GM23338 (cell line): ENCODE data around the gene IQCM. TPM values are rescaled to one million over a fixed set of nuclear protein-coding genes. Genes with fewer than 3 reads are reported as not detected.

Experiments used
- ATAC-seq: fragments of 200-7000 bp; cut with Tn5 transposase; 3 replicates; pipeline ENCODE4 v1.9.1; 2020
- DNase-seq: peaks from one replicate; pipeline ENCODE4 v3.0.0-alpha.2; 2015; ENCODE audit warnings: low spot score
- H2AFZ ChIP-seq: fragments of 200-600 bp; sonication (generic); 2 replicates; pipeline ENCODE4 v1.8.0; 2016; ENCODE audit warnings: antibody characterized with exemption, mild to moderate bottlenecking, moderate library complexity
- H3F3A ChIP-seq: fragments of 200-600 bp; sonication (generic); replicated peaks from 2 replicates; pipeline ENCODE4 v1.8.0; 2017; ENCODE audit warnings: antibody characterized with exemption, mixed run types, low read depth
- H3K27ac ChIP-seq: fragments of 200-600 bp; sonication (generic); 2 replicates; pipeline ENCODE4 v1.6.1; 2016; ENCODE audit warnings: low read depth
- H3K27me3 ChIP-seq: fragments of 200-600 bp; sonication (generic); 2 replicates; pipeline ENCODE4 v1.8.0; 2016; ENCODE audit warnings: mild to moderate bottlenecking, mixed run types, moderate library complexity; ENCODE audit not compliant: insufficient read depth
- H3K36me3 ChIP-seq: fragments of 200-600 bp; sonication (generic); 2 replicates; pipeline ENCODE4 v1.8.0; 2016; ENCODE audit warnings: mild to moderate bottlenecking; ENCODE audit not compliant: insufficient read depth
- H3K4me1 ChIP-seq: fragments of 200-600 bp; sonication (generic); 2 replicates; pipeline ENCODE4 v1.8.0; 2016; ENCODE audit warnings: mild to moderate bottlenecking, moderate library complexity; ENCODE audit not compliant: insufficient read depth
- H3K4me2 ChIP-seq: fragments of 200-600 bp; sonication (generic); 2 replicates; pipeline ENCODE4 v1.7.1; 2017; ENCODE audit warnings: mixed run types
- H3K4me3 ChIP-seq: fragments of 200-600 bp; sonication (generic); 2 replicates; pipeline ENCODE4 v1.6.1; 2016; ENCODE audit warnings: mixed run types
- H3K79me2 ChIP-seq: fragments of 200-600 bp; sonication (generic); replicated peaks from 2 replicates; pipeline ENCODE4 v1.8.0; 2017; ENCODE audit warnings: mild to moderate bottlenecking; ENCODE audit not compliant: insufficient read depth
- H3K9me2 ChIP-seq: fragments of 200-600 bp; sonication (generic); 2 replicates; pipeline ENCODE4 v1.8.0; 2017; ENCODE audit not compliant: insufficient read depth
- H4K20me1 ChIP-seq: fragments of 200-600 bp; sonication (generic); replicated peaks from 2 replicates; pipeline ENCODE4 v1.8.0; 2017; ENCODE audit warnings: mild to moderate bottlenecking; ENCODE audit not compliant: insufficient read depth
- H3K27ac Mint-ChIP-seq: 2 replicates; pipeline ENCODE4 v1.8.0; 2020; ENCODE audit warnings: inconsistent platforms, mild to moderate bottlenecking, moderate library complexity, mixed read lengths
- H3K27me3 Mint-ChIP-seq: 3 replicates; pipeline ENCODE4 v1.8.0; 2022; ENCODE audit warnings: low read depth, mild to moderate bottlenecking, moderate library complexity, mixed read lengths, inconsistent platforms; ENCODE audit not compliant: insufficient read depth, poor library complexity
- H3K36me3 Mint-ChIP-seq: 3 replicates; pipeline ENCODE4 v1.8.0; 2021; ENCODE audit warnings: low read depth, mild to moderate bottlenecking, inconsistent platforms, moderate library complexity, mixed read lengths
- H3K4me1 Mint-ChIP-seq: 3 replicates; pipeline ENCODE4 v1.8.0; 2020; ENCODE audit warnings: mild to moderate bottlenecking, inconsistent platforms, mixed read lengths
- H3K4me3 Mint-ChIP-seq: 3 replicates; pipeline ENCODE4 v1.8.0; 2021; ENCODE audit warnings: moderate library complexity, mild to moderate bottlenecking, inconsistent platforms, mixed read lengths
- H3K9me3 Mint-ChIP-seq: 3 replicates; pipeline ENCODE4 v1.8.0; 2020; ENCODE audit warnings: moderate library complexity, mild to moderate bottlenecking, inconsistent platforms, mixed read lengths
- CREB1 ChIP-seq: fragments of 250-450 bp; sonication (Bioruptor Pico); IDR thresholded peaks from 2 replicates; pipeline ENCODE4 v1.5.0; 2020; ENCODE audit warnings: low read depth, mild to moderate bottlenecking, moderate library complexity
- CTCF ChIP-seq, 2 experiments: fragments of 200-600 bp in 1 of 2; sonication (generic) in 1 of 2; conservative IDR thresholded peaks; 2 replicates each; pipeline versions ENCODE4 v1.5.1 to v1.6.1; 2016 to 2017; ENCODE audit warnings: antibody characterized with exemption in 2 of 2, low read depth in 2 of 2, mild to moderate bottlenecking in 2 of 2, moderate library complexity in 1 of 2
- EZH2 ChIP-seq: fragments of 200-600 bp; sonication (generic); IDR thresholded peaks from one replicate; pipeline ENCODE4 v1.8.0; 2017; ENCODE audit warnings: antibody characterized with exemption, mild to moderate bottlenecking, low read depth; ENCODE audit not compliant: unreplicated experiment
- EZH2phosphoT487 ChIP-seq: fragments of 200-600 bp; sonication (generic); IDR thresholded peaks from one replicate; pipeline ENCODE4 v1.8.1; 2018; ENCODE audit warnings: antibody characterized with exemption; ENCODE audit not compliant: unreplicated experiment
- JUNB ChIP-seq: IDR thresholded peaks from one replicate; pipeline ENCODE4 v1.6.1; 2016; ENCODE audit warnings: antibody characterized with exemption; ENCODE audit not compliant: unreplicated experiment
- NANOG ChIP-seq: IDR thresholded peaks from 2 replicates; pipeline ENCODE4 v1.6.1; 2016; ENCODE audit warnings: antibody characterized with exemption, borderline replicate concordance
- STAT1 ChIP-seq: IDR thresholded peaks from one replicate; pipeline ENCODE4 v1.6.1; 2016; ENCODE audit warnings: antibody characterized with exemption; ENCODE audit not compliant: unreplicated experiment
- ZNF331 ChIP-seq: fragments of 250-450 bp; sonication (Bioruptor Pico); IDR thresholded peaks from 2 replicates; pipeline ENCODE4 v1.5.0; 2020; ENCODE audit warnings: low read depth, mild to moderate bottlenecking, moderate library complexity
- polyA plus RNA-seq: library from polyadenylated mRNA; unstranded; fragments of >200 nt; fragmentation: Nextera tagmentation; extraction: Ambion mirVana; gene quantifications from 2 replicates; pipeline ENCODE4 v1.2.1, GENCODE V29; 2016
- total RNA-seq: library from RNA; depleted of rRNA; stranded (reverse); fragments of >200 nt; shearing (Covaris generic); gene quantifications from 2 replicates; pipeline ENCODE4 v1.2.3, GENCODE V29; 2014
- TF ChIP-seq, protein P1 (sequence below): IDR thresholded peaks from one replicate; pipeline ENCODE4 v1.6.1; 2018; ENCODE audit warnings: antibody characterized with exemption; ENCODE audit not compliant: unreplicated experiment
- TF ChIP-seq, protein P2 (sequence below): IDR thresholded peaks from 2 replicates; pipeline ENCODE4 v1.6.1; 2016; ENCODE audit warnings: antibody characterized with exemption

The IQCM gene
- total and polyA plus RNA-seq, 2 experiments from 2014 or later: not detected

DNA sequence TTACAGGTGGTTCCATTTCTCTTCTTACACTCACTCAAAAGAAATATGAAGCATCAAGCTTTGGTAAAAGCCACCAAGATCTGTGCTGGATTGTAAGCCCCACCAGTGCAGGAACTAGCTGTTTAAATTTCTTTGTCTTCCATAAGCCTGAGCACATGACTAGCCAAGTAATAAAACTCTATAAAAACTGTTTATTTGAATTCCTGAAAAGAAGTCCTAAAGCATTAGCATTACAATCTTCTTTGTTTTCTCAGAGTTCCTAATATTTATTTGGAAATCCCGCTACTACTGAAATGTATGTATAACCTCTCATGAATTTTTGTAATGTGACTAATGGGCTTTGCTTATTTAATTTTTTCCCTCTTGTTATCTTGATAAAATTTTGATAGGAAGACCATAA lies 65.9 kb downstream of the IQCM start (continued):
- TF ChIP-seq CTCF (conservative IDR thresholded peaks at IDR 0.05; ENCODE audit: low read depth in 2 of 2) (no peak), EZH2 (no peak), NANOG (no peak), JUNB (no peak), CREB1 (CRISPR knock-in tag) (no peak), ZNF331 (CRISPR knock-in tag) (no peak), STAT1 (no peak)
- TF ChIP-seq, protein P1, sequence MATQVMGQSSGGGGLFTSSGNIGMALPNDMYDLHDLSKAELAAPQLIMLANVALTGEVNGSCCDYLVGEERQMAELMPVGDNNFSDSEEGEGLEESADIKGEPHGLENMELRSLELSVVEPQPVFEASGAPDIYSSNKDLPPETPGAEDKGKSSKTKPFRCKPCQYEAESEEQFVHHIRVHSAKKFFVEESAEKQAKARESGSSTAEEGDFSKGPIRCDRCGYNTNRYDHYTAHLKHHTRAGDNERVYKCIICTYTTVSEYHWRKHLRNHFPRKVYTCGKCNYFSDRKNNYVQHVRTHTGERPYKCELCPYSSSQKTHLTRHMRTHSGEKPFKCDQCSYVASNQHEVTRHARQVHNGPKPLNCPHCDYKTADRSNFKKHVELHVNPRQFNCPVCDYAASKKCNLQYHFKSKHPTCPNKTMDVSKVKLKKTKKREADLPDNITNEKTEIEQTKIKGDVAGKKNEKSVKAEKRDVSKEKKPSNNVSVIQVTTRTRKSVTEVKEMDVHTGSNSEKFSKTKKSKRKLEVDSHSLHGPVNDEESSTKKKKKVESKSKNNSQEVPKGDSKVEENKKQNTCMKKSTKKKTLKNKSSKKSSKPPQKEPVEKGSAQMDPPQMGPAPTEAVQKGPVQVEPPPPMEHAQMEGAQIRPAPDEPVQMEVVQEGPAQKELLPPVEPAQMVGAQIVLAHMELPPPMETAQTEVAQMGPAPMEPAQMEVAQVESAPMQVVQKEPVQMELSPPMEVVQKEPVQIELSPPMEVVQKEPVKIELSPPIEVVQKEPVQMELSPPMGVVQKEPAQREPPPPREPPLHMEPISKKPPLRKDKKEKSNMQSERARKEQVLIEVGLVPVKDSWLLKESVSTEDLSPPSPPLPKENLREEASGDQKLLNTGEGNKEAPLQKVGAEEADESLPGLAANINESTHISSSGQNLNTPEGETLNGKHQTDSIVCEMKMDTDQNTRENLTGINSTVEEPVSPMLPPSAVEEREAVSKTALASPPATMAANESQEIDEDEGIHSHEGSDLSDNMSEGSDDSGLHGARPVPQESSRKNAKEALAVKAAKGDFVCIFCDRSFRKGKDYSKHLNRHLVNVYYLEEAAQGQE: no peak

- Histone ChIP-seq H3F3A (no peaks in the 10 kb centered on the region), H3K9me2 (no peaks in the 10 kb centered on the region), H3K79me2 (no peaks in the 10 kb centered on the region), H3K27ac (no peak overlapping the region), H4K20me1 (no peaks in the 10 kb centered on the region), H3K4me2 (no peak overlapping the region), H3K36me3 (no peaks in the 10 kb centered on the region), H2AFZ (no peak overlapping the region), H3K4me1 (no peaks in the 10 kb centered on the region), H3K4me3 (no peak overlapping the region), H3K27me3 (no peaks in the 10 kb centered on the region)
- H3K27me3 Mint-ChIP-seq: peaks cover 2% of the 10 kb centered on the region
- no peaks in the 10 kb centered on the region for H3K36me3 Mint-ChIP-seq
- TF ChIP-seq CREB1 (CRISPR knock-in tag) (no peak), EZH2phosphoT487 (no peak), ZNF331 (CRISPR knock-in tag) (no peak), NANOG (no peak)
- TF ChIP-seq, protein P1: no peak
- TF ChIP-seq, protein P2, sequence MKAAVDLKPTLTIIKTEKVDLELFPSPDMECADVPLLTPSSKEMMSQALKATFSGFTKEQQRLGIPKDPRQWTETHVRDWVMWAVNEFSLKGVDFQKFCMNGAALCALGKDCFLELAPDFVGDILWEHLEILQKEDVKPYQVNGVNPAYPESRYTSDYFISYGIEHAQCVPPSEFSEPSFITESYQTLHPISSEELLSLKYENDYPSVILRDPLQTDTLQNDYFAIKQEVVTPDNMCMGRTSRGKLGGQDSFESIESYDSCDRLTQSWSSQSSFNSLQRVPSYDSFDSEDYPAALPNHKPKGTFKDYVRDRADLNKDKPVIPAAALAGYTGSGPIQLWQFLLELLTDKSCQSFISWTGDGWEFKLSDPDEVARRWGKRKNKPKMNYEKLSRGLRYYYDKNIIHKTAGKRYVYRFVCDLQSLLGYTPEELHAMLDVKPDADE: no peak
- no peak overlapping the region for H3K4me3 Mint-ChIP-seq
- DNase-seq: no peak
- H3K4me1 Mint-ChIP-seq: peaks cover 5% of the 10 kb centered on the region
- no peaks in the 10 kb centered on the region for H3K9me3 Mint-ChIP-seq
- no peak for ATAC-seq
- no peak overlapping the region for H3K27ac Mint-ChIP-seq
Measured at GRCh38 chr4:149747646-149748045, 68.0 kb downstream of the IQCM start.
